ENCODE data around the gene ESYT3. TPM values are rescaled to one million over a fixed set of nuclear protein-coding genes. Genes with fewer than 3 reads are reported as not detected.

ESYT3 gene
- total RNA-seq, 1 donor from 2014 or later = not detected

DNA sequence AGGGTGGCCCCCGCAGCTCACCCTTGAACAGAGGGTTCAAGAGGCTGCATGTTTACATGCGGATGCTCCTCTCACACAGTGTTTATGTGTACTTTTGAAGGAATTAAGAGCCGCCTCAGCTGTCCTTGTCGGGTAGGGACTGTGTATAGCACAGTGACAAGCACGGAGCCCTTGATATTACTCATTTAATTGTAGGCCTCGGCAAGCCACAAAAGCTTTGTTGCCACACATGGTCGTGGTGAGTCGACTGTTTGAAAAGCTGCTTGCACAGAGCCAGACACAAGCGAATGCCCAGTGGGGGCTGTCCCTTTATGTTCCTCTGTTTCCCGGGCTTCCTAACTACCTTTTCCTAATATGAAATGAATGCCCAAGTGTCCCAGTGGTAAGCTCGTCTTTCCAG lies 4.5 kb downstream of the ESYT3 start:
- TF ChIP-seq, protein P1, sequence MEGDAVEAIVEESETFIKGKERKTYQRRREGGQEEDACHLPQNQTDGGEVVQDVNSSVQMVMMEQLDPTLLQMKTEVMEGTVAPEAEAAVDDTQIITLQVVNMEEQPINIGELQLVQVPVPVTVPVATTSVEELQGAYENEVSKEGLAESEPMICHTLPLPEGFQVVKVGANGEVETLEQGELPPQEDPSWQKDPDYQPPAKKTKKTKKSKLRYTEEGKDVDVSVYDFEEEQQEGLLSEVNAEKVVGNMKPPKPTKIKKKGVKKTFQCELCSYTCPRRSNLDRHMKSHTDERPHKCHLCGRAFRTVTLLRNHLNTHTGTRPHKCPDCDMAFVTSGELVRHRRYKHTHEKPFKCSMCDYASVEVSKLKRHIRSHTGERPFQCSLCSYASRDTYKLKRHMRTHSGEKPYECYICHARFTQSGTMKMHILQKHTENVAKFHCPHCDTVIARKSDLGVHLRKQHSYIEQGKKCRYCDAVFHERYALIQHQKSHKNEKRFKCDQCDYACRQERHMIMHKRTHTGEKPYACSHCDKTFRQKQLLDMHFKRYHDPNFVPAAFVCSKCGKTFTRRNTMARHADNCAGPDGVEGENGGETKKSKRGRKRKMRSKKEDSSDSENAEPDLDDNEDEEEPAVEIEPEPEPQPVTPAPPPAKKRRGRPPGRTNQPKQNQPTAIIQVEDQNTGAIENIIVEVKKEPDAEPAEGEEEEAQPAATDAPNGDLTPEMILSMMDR (IDR thresholded peaks at IDR 0.05; ENCODE audit: unreplicated experiment) = no peak
- H3K36me3 Mint-ChIP-seq (ENCODE audit: low read depth, unreplicated experiment) = no peaks in the 10 kb centered on the region
- peaks cover 12% of the 10 kb centered on the region for H3K4me1 Mint-ChIP-seq (ENCODE audit: unreplicated experiment)
- no peak overlapping the region for H3K27ac Mint-ChIP-seq (ENCODE audit: unreplicated experiment)
- DNase-seq (ENCODE audit: low spot score) = no peak
- H3K4me3 Mint-ChIP-seq (ENCODE audit: unreplicated experiment) = no peak overlapping the region
- peaks cover 13% of the 10 kb centered on the region for H3K27me3 Mint-ChIP-seq (ENCODE audit: unreplicated experiment)
- H3K9me3 Mint-ChIP-seq (ENCODE audit: unreplicated experiment) = no peaks in the 10 kb centered on the region

DNA sequence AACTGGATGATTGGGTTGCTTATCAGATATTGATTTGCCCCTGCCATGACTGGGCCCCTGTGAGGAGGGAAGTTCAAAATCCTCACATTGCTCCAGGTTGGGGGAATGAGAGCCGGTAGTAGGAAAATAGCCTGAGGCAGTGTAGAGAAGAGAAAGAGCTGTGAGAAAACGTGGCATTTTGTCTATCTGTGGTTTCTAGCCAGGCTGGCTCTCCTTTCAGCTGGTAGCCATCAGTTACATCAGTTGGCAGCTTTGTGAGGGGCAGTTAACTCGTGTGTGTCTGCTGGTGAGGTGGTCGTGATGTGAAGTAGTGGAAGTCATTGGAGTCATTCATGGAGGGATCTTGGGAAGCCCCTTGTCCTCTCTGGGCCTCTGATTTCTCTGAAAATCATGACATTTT lies 5.2 kb downstream of the ESYT3 start:
- H3K27ac Mint-ChIP-seq (ENCODE audit: unreplicated experiment) = no peak overlapping the region
- H3K4me3 Mint-ChIP-seq (ENCODE audit: unreplicated experiment) = no peak overlapping the region
- H3K36me3 Mint-ChIP-seq (ENCODE audit: low read depth, unreplicated experiment) = no peaks in the 10 kb centered on the region
- peaks cover 16% of the 10 kb centered on the region for H3K27me3 Mint-ChIP-seq (ENCODE audit: unreplicated experiment)
- DNase-seq (ENCODE audit: low spot score) = no peak
- peaks cover 11% of the 10 kb centered on the region for H3K4me1 Mint-ChIP-seq (ENCODE audit: unreplicated experiment)
- TF ChIP-seq, protein P1 (IDR thresholded peaks at IDR 0.05; ENCODE audit: unreplicated experiment) = no peak
- no peaks in the 10 kb centered on the region for H3K9me3 Mint-ChIP-seq (ENCODE audit: unreplicated experiment)

GRCh38 chr3:138440121-138440521 lies 5.7 kb downstream of the ESYT3 start:
- H3K4me3 Mint-ChIP-seq (ENCODE audit: unreplicated experiment) = no peak overlapping the region
- TF ChIP-seq, protein P1 (IDR thresholded peaks at IDR 0.05; ENCODE audit: unreplicated experiment) = no peak
- peaks cover 11% of the 10 kb centered on the region for H3K4me1 Mint-ChIP-seq (ENCODE audit: unreplicated experiment)
- no peaks in the 10 kb centered on the region for H3K9me3 Mint-ChIP-seq (ENCODE audit: unreplicated experiment)
- H3K27me3 Mint-ChIP-seq (ENCODE audit: unreplicated experiment) = peaks cover 16% of the 10 kb centered on the region
- no peak for DNase-seq (ENCODE audit: low spot score)
- no peaks in the 10 kb centered on the region for H3K36me3 Mint-ChIP-seq (ENCODE audit: low read depth, unreplicated experiment)
- H3K27ac Mint-ChIP-seq (ENCODE audit: unreplicated experiment) = no peak overlapping the region

- TF ChIP-seq, protein P1 (IDR thresholded peaks at IDR 0.05; ENCODE audit: unreplicated experiment) = no peak
- H3K4me1 Mint-ChIP-seq (ENCODE audit: unreplicated experiment) = peaks cover 11% of the 10 kb centered on the region
Observed at GRCh38 chr3:138440596-138440995, 6.2 kb downstream of the ESYT3 start.

DNA sequence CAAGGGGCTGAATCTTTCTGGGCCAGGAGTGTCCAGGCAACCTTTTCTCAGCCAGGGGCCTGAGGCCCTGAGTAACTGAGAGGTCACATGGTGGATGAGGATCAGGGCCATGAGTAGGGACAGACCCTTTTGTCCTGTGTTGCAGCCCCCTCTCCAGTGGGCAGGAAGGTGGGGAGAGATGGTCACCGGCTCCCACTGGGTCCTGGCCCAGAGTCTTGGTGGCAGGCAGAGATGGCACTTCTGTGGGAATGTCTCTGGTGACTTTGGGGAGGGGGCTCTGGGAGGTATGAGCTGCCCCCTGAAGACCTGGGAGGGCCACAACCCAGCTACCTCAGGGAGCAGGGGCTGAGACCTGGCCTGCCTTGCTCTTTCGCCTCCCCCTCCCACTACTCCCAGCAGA lies 6.8 kb downstream of the ESYT3 start:
- no peak for DNase-seq (ENCODE audit: low spot score)
- Mint-ChIP-seq H3K9me3 (ENCODE audit: unreplicated experiment) (no peaks in the 10 kb centered on the region), H3K4me3 (ENCODE audit: unreplicated experiment) (no peak overlapping the region), H3K36me3 (ENCODE audit: low read depth, unreplicated experiment) (no peaks in the 10 kb centered on the region), H3K27me3 (ENCODE audit: unreplicated experiment) (peaks cover 16% of the 10 kb centered on the region), H3K27ac (ENCODE audit: unreplicated experiment) (no peak overlapping the region), H3K4me1 (ENCODE audit: unreplicated experiment) (peaks cover 8% of the 10 kb centered on the region)
- TF ChIP-seq, protein P1 (IDR thresholded peaks at IDR 0.05; ENCODE audit: unreplicated experiment) = no peak

More at GRCh38 chr3:138440596-138440995, 6.2 kb downstream of the ESYT3 start:
- Mint-ChIP-seq H3K36me3 (ENCODE audit: low read depth, unreplicated experiment) (no peaks in the 10 kb centered on the region), H3K27ac (ENCODE audit: unreplicated experiment) (no peak overlapping the region), H3K4me3 (ENCODE audit: unreplicated experiment) (no peak overlapping the region), H3K27me3 (ENCODE audit: unreplicated experiment) (peaks cover 16% of the 10 kb centered on the region), H3K9me3 (ENCODE audit: unreplicated experiment) (no peaks in the 10 kb centered on the region)
- no peak for DNase-seq (ENCODE audit: low spot score)

Measured in endothelial cell (in vitro differentiated cells).